ENCODE results near the gene KSR1. TPM values are rescaled to one million over a fixed set of nuclear protein-coding genes. Genes with fewer than 3 reads are reported as not detected.
A peak's percentile ranks its signal among the peaks of the same experiment; 100 is the strongest.

Gene KSR1
- total RNA-seq, 1 experiment from 2014 or later = 88.9 TPM

DNA sequence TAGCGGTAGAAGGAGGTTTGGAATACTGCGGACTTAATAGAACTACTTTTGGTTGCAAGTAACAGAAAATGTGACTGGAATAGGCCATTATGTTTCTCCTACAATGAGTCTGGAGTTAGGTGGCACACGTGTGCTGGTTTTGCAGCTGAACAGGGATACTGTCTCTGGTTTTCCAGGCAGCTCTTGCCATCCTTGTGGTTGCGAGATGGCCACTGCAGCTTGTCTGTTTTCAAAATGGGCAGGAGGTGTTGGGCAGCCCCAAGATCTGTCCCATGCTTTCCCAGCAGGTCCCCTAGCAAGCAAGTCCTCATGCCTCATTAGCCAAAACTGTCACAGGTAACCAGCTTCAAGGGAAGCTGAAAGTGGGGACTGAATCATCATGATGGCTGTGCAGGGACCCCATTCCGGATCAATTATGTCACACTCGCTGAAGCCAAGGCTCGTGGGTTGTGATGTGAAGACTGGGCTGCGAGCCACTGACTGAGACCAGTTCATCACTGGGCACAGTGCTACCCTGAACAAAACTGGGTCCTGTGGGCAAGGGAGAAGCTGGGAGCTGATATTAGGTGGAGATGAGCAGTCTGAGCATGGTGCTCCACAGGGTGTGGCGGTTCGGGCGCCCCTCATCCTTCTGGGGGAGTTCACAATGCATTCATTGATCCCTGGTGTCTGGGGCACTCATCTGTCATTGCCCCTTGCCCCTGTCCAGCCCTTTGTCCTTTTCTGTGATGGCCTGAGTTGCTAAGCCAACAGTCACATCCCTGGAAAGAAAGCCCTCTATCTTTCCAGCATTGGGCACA, 82.1 kb downstream of the KSR1 start:
- Histone ChIP-seq H3K4me1 (peaks cover 52% of the 10 kb centered on the region), H3K27me3 (replicated peaks; ENCODE audit: control insufficient read depth, insufficient read depth, low read length) (no peaks in the 10 kb centered on the region), H3K9me3 (no peaks in the 10 kb centered on the region), H3K36me3 (ENCODE audit: control insufficient read depth, insufficient read depth, low read length) (no peaks in the 10 kb centered on the region), H3K4me3 (ENCODE audit: low read depth, low read length) (no peak overlapping the region)
- H3K4me3 Mint-ChIP-seq (ENCODE audit: unreplicated experiment) = no peak overlapping the region
- H3K9me3 Mint-ChIP-seq (ENCODE audit: unreplicated experiment) = no peaks in the 10 kb centered on the region
- H3K36me3 Mint-ChIP-seq (ENCODE audit: insufficient read depth, unreplicated experiment) = peaks cover 27% of the 10 kb centered on the region
- CTCF ChIA-PET = no interaction called here
- TF ChIP-seq, protein P1, sequence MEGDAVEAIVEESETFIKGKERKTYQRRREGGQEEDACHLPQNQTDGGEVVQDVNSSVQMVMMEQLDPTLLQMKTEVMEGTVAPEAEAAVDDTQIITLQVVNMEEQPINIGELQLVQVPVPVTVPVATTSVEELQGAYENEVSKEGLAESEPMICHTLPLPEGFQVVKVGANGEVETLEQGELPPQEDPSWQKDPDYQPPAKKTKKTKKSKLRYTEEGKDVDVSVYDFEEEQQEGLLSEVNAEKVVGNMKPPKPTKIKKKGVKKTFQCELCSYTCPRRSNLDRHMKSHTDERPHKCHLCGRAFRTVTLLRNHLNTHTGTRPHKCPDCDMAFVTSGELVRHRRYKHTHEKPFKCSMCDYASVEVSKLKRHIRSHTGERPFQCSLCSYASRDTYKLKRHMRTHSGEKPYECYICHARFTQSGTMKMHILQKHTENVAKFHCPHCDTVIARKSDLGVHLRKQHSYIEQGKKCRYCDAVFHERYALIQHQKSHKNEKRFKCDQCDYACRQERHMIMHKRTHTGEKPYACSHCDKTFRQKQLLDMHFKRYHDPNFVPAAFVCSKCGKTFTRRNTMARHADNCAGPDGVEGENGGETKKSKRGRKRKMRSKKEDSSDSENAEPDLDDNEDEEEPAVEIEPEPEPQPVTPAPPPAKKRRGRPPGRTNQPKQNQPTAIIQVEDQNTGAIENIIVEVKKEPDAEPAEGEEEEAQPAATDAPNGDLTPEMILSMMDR (IDR thresholded peaks at IDR 0.05; ENCODE audit: insufficient read depth in 1 of 2, low read depth in 1 of 2, low read length in 1 of 2, severe bottlenecking in 1 of 2, unreplicated experiment in 1 of 2) = no peak
- no TSS peak for BruUV-seq (replicated peaks)
- no peaks in the 10 kb centered on the region for H3K27me3 Mint-ChIP-seq (ENCODE audit: insufficient read depth, unreplicated experiment)
- peaks cover 61% of the 10 kb centered on the region for H3K4me1 Mint-ChIP-seq (ENCODE audit: low read depth, unreplicated experiment)
- POLR2A ChIA-PET = no interaction called here
- no peak overlapping the region for H3K27ac Mint-ChIP-seq (ENCODE audit: unreplicated experiment)
- intact Hi-C loops (cut with micrococcal nuclease; ENCODE audit: unreplicated experiment) = loop anchor here (5.0 kb wide), 1 partner anchor 34 kb away; no protein-coding TSS in a partner anchor
- DNase-seq = peak in 1 of 2 experiments; percentile 32

DNA sequence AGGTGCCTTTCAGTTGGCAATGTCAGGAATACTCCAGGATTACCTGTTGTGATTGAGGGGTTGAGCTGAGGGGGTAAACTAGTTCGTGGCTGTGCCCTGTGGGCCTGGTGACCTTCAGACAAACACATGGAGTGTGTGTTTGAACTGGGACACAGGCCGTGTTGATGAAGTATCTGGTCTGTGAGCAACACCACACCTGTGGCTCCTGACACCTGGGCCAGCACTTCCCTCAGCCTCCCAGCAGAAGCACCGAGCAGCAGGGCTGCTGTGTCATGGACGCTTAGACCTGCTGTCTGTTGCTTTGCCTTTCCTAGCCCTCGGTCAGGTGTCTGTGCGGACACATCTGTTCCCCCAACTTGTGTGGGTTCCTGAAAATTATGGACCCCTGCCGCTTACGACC, 82.9 kb downstream of the KSR1 start:
- H3K36me3 ChIP-seq (ENCODE audit: control insufficient read depth, insufficient read depth, low read length) = 0 out of 2 replicates have a peak, but pooled peaks cover 1% of the 10 kb centered on the region
- Mint-ChIP-seq H3K4me1 (ENCODE audit: low read depth, unreplicated experiment) (peaks cover 55% of the 10 kb centered on the region), H3K36me3 (ENCODE audit: insufficient read depth, unreplicated experiment) (peaks cover 23% of the 10 kb centered on the region), H3K9me3 (ENCODE audit: unreplicated experiment) (no peaks in the 10 kb centered on the region), H3K4me3 (ENCODE audit: unreplicated experiment) (no peak overlapping the region), H3K27ac (ENCODE audit: unreplicated experiment) (no peak overlapping the region), H3K27me3 (ENCODE audit: insufficient read depth, unreplicated experiment) (no peaks in the 10 kb centered on the region)
- H3K9me3 ChIP-seq = no peaks in the 10 kb centered on the region
- no peaks in the 10 kb centered on the region for H3K27me3 ChIP-seq (replicated peaks; ENCODE audit: control insufficient read depth, insufficient read depth, low read length)
- TF ChIP-seq, protein P1 (IDR thresholded peaks at IDR 0.05; ENCODE audit: insufficient read depth in 1 of 2, low read depth in 1 of 2, low read length in 1 of 2, severe bottlenecking in 1 of 2, unreplicated experiment in 1 of 2) = no peak
- peaks cover 44% of the 10 kb centered on the region for H3K4me1 ChIP-seq
- BruUV-seq (replicated peaks) = no TSS peak
- H3K4me3 ChIP-seq (ENCODE audit: low read depth, low read length) = no peak overlapping the region
- ChIA-PET CTCF (interaction anchor here (1.3 kb wide), 1 partner anchor 83 kb away, joined by 5 read pairs; no protein-coding TSS in a partner anchor), POLR2A (no interaction called here)
- intact Hi-C loops (cut with micrococcal nuclease; ENCODE audit: unreplicated experiment) = loop anchor here (5.0 kb wide), 1 partner anchor 33 kb away; no protein-coding TSS in a partner anchor
- no peak for DNase-seq

DNA sequence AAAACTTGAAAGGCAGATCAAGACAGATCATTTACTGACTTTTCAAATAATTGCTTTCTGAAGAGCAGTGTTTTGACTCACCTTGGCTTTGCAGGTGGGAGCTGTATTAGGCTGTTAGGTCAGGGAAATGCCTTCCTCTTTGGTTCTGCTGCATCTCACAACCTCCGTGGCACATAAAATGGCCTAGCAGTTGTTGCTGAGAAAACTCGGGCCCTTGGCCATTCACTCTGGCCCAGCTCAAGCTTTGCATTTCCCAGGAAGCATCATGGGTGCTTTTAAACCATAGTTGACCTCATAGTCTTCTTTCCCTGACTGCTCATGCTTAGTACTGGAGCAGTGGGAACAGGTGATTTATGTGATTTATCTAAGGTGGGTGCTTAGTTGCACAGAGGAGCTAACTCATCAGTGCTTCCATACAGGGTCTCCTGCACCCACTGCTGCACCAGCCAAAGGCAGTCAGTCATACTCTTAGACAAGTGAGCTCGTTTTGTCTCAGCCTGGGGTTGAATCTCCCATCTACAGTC, 83.6 kb downstream of the KSR1 start:
- no TSS peak for BruUV-seq (replicated peaks)
- no peak for DNase-seq
- Histone ChIP-seq H3K4me1 (peaks cover 40% of the 10 kb centered on the region), H3K36me3 (ENCODE audit: control insufficient read depth, insufficient read depth, low read length) (0 out of 2 replicates have a peak, but pooled peaks cover 1% of the 10 kb centered on the region), H3K4me3 (ENCODE audit: low read depth, low read length) (no peak overlapping the region), H3K9me3 (no peaks in the 10 kb centered on the region), H3K27me3 (replicated peaks; ENCODE audit: control insufficient read depth, insufficient read depth, low read length) (no peaks in the 10 kb centered on the region)
- intact Hi-C loops (cut with micrococcal nuclease; ENCODE audit: unreplicated experiment) = loop anchor here (5.0 kb wide), 1 partner anchor 32 kb away; no protein-coding TSS in a partner anchor
- POLR2A ChIA-PET = no interaction called here
- Mint-ChIP-seq H3K4me3 (ENCODE audit: unreplicated experiment) (no peak overlapping the region), H3K36me3 (ENCODE audit: insufficient read depth, unreplicated experiment) (peaks cover 22% of the 10 kb centered on the region), H3K9me3 (ENCODE audit: unreplicated experiment) (no peaks in the 10 kb centered on the region), H3K27me3 (ENCODE audit: insufficient read depth, unreplicated experiment) (no peaks in the 10 kb centered on the region), H3K27ac (ENCODE audit: unreplicated experiment) (no peak overlapping the region), H3K4me1 (ENCODE audit: low read depth, unreplicated experiment) (peaks cover 48% of the 10 kb centered on the region)
- TF ChIP-seq, protein P1 (IDR thresholded peaks at IDR 0.05; ENCODE audit: insufficient read depth in 1 of 2, low read depth in 1 of 2, low read length in 1 of 2, severe bottlenecking in 1 of 2, unreplicated experiment in 1 of 2) = no peak
- CTCF ChIA-PET = interaction anchor here (0.6 to 1.3 kb wide), 3 partner anchors 12 to 265 kb away, joined by 3 to 5 read pairs (median 3); no protein-coding TSS in a partner anchor

Data from Caco-2 (cell line).